ENCODE data around the gene CTNNA2.

The CTNNA2 gene

GRCh38 chr2:79940364-79940763 is 427.5 kb downstream of the CTNNA2 start:
- H3K4me3 ChIP-seq (ENCODE audit: low read depth, low read length): no peak overlapping the region
- TF ChIP-seq CTCF (IDR thresholded peaks at IDR 0.05; ENCODE audit: borderline replicate concordance, insufficient read depth, low read depth, low read length): no peak

DNA sequence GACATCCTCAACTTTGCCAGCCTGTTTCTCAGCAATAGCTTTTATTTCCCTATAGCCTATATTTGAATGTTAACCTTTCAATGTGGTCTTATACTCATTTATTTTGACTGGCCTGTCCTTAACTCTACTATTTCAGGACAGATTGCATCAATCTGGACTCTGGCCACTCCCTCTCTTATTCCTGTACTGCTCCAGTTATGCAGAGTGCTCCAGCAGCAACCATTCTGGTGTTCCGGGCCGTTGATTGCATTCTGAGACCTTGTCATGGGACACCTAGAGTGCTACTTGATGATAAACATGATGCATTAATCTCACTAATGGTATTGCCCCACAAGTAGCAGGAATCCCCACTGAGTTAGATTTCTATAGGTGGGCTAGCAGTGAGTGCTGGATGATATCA is 428.3 kb downstream of the CTNNA2 start:
- TF ChIP-seq CTCF (IDR thresholded peaks at IDR 0.05; ENCODE audit: borderline replicate concordance, insufficient read depth, low read depth, low read length): no peak
- H3K4me3 ChIP-seq (ENCODE audit: low read depth, low read length): no peak overlapping the region

DNA sequence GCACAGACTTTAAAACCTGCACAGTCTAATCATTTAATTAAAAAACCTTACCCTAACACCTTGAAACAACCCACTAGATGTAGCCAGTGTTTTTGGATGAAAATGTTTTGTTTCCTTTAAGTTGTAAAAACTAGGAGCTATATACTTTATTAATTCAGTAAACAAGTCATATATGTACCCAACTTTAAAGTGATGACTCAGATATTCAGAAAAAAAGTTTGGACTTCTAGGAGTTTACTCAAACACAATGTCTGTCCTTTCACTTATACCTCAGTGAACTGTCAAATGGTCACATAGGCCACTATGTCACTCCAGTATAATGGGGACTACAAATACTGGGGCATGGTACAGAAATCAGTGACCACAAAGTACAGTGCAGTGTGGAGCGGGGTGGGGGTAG is 431.4 kb downstream of the CTNNA2 start:
- no peak overlapping the region for H3K4me3 ChIP-seq (ENCODE audit: low read depth, low read length)
- no peak for TF ChIP-seq CTCF (IDR thresholded peaks at IDR 0.05; ENCODE audit: borderline replicate concordance, insufficient read depth, low read depth, low read length)

- no peak overlapping the region for H3K4me3 ChIP-seq (ENCODE audit: low read depth, low read length)
- no peak for TF ChIP-seq CTCF (IDR thresholded peaks at IDR 0.05; ENCODE audit: borderline replicate concordance, insufficient read depth, low read depth, low read length)
Observed at GRCh38 chr2:79945653-79946445, 433.0 kb downstream of the CTNNA2 start.

- no peak overlapping the region for H3K4me3 ChIP-seq (ENCODE audit: low read depth, low read length)
- no peak for TF ChIP-seq CTCF (IDR thresholded peaks at IDR 0.05; ENCODE audit: borderline replicate concordance, insufficient read depth, low read depth, low read length)
Observed at GRCh38 chr2:79947751-79948150, 434.9 kb downstream of the CTNNA2 start.

- TF ChIP-seq CTCF (IDR thresholded peaks at IDR 0.05; ENCODE audit: borderline replicate concordance, insufficient read depth, low read depth, low read length): no peak
- H3K4me3 ChIP-seq (ENCODE audit: low read depth, low read length): no peak overlapping the region
Observed at GRCh38 chr2:79950526-79950925, 437.7 kb downstream of the CTNNA2 start.

- H3K4me3 ChIP-seq (ENCODE audit: low read depth, low read length): no peak overlapping the region
- TF ChIP-seq CTCF (IDR thresholded peaks at IDR 0.05; ENCODE audit: borderline replicate concordance, insufficient read depth, low read depth, low read length): no peak
Observed at GRCh38 chr2:79952616-79953015, 439.8 kb downstream of the CTNNA2 start.
